RPMI7951 (cell line): Measurements from ENCODE around the gene RAB25. TPM values are rescaled to one million over a fixed set of nuclear protein-coding genes. Genes with fewer than 3 reads are reported as not detected.
A peak's percentile ranks its signal among the peaks of the same experiment; 100 is the strongest.
"Not testable (repeated sequence)": the region's sequence is repeated elsewhere in the genome, so short reads cannot be mapped to it uniquely, and the experiment has no call there.

ENCODE experiments used
- DNase-seq: peaks from one replicate; pipeline ENCODE4 v3.0.0-alpha.2; 2012; ENCODE audit warnings: low read depth
- total RNA-seq: library from RNA; depleted of rRNA; stranded (reverse); fragments of >200 nt; shearing (Covaris generic); gene quantifications from 2 replicates; pipeline ENCODE4 v1.2.3, GENCODE V29; 2014

Gene RAB25
- total RNA-seq, 1 experiment from 2014 or later = not detected

DNA sequence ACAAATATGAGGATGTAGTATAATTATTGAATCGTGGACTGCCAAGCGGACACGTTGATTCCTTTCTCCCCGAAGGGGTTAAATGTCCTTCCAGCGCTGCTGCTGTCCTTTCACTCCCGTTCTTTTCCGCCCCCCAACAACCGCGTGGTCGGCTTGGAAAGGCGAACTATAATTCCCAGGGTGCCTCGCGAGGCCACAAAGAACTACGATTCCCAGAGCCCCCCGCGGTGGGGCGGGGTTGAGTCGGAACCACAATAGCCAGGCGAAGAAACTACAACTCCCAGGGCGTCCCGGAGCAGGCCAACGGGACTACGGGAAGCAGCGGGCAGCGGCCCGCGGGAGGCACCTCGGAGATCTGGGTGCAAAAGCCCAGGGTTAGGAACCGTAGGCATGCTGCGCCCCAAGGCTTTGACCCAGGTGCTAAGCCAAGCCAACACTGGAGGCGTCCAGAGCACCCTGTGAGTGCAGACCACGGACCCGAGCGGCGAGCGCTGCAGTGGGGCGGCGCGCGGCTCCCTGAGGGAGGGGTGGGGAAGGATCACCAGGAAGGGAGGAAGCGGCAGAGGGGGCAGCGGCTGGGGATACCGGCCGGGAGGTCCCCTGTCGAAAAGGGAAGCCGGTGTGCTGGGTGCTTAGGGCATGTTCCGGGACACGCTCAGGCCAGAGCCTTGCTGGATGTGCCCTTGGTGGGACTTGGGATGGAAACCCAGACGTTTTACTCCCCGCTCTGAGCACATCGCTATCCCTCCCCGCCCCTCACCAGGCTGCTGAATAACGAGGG, 6.3 kb upstream of the RAB25 start, which contains the start of gene LAMTOR2:
Gene LAMTOR2 (plus strand): TSS at position 283 of the 781 bp plus-strand sequence. CDS start 108 bp downstream, at position 391.
- DNase-seq = peak; percentile 95

DNA sequence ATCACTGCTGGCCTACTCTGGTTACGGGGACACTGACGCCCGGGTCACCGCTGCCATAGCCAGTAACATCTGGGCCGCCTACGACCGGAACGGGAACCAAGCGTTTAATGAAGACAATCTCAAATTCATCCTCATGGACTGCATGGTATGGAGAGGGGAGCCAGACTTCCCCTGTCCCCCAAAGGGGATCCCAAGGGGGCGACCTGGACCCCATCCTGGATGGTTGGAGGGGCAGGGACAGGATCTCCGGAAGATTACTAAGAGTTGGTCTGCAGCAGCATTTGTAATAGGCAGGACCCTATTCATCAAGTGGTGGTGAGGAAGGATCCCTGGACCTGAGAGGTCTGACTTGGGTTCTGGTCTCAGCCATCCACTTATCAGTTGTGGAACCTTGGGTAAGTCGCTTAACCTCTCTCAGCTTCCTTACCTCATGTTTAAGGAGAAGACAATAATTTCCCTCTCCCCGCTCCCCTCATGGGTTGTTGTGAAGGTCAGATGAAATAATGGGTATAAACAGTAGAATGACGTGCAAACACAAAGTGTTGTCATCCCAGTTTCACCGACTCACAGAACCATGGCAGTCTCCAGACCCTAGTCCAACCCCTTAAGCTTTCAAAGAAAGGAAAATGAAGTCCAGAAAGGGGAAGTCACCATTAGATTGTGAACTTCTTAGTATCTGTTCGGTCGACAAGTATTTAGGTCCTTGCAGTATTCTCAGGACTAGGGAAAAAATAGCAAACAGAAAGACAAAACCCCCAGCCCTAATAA, 5.5 kb upstream of the RAB25 start:
- no peak for DNase-seq

DNA sequence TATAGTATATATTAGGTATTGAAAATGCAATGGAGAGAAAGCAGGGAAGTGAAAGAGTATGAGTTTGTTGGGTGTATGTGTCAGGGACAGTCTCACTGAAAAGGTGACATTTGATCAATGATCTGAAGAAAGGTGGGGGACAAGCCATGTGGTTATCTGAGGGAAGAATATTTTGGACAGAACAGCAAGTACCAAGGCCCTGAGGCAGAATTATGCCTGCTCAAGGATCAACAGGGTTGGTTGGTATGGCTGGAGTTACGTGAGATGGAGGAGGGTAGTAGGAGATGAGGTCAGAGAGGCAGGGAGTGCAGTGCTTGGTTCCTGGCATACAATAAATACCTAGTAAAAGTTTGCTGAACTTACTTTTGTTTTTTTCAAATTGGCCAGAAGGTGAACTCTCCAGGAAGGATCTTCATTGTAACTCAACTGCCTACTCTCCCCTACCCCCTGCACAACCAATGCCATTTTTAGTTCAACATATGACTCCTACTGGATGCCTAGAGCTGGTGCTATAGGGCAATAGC, 4.6 kb upstream of the RAB25 start:
- DNase-seq = no peak

DNA sequence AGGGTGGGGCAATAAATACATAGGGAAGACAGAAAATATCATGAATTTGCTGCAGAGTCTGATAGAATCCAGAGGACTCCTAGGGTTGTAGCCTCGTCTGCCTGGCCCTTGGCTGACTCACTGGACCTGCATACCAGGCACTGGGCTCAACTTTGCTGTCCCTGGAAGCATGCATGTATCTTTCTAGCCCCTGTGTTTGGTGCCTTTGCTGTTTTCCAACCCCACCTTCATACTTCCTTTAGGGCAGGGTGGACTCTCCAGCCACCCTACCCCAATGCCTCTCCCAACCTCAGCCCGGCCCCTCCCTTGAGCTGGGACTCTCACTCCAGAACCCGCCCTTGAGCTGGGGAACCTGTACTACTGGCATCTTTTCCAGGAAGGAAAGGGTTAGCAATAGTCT, 1.2 kb downstream of the RAB25 start:
- DNase-seq = no peak

DNA sequence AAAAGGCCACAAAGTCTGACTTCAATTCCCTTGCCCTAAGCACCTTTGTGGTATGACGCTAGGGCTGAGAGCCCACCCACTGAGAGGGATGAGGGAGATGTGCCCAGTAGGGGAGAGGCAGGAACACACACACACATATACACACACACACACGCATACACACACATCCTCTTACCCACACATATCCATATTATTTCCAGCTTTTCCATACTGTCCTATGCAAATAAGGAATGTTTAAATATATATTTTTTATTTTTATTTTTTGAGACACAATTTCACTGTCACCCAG, 3.0 kb downstream of the RAB25 start:
- no peak for DNase-seq

DNA sequence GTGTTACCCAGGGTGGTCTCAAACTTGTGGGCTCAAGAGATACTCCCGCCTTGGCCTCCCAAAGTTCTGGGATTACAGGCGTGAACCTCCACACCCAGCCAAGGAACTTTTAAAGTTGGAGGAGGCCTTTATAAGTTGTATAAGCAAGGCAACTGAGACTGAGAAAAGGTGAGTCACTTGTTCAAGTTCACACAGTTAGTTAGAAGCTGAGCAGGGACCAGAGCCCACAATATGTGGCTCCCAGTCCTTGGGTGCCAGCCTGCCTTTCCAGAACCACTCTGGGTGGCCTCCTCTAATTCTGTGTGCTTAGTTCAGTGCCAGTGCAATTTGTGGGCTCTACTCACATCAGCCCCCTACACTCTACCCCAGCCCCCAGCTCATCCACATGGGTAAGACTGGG, 3.7 kb downstream of the RAB25 start:
- DNase-seq = no peak

DNA sequence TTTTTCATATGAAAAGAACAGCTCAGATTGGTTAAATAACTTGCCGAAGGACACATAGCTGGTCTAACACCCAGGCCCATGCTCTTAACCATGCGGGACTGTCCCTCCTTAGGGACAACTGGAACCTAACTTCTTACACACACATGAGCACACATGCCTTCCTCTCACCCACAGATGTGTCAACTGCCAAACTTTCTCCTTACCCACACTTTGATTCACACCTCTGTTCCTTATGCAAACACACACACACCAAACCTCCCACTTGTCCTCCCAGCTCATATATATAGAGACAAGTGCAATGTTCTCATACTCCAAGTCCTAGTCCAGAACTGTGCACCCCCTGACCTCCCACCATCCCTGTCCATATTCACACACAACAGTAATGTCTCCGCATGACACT, 4.3 kb downstream of the RAB25 start:
- no peak for DNase-seq

DNA sequence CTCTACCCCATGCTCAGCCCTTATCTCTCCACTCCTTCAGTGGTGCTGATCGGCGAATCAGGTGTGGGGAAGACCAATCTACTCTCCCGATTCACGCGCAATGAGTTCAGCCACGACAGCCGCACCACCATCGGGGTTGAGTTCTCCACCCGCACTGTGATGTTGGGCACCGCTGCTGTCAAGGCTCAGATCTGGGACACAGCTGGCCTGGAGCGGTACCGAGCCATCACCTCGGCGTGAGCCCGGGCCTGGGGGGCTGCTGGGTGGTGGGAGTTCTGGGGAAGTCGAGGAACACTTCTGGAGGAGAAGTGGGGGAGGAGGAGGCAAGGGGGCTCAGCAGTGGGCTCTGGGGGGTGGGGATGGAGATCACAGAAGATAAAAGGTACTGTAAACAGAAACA, 4.9 kb downstream of the RAB25 start:
- no peak for DNase-seq

DNA sequence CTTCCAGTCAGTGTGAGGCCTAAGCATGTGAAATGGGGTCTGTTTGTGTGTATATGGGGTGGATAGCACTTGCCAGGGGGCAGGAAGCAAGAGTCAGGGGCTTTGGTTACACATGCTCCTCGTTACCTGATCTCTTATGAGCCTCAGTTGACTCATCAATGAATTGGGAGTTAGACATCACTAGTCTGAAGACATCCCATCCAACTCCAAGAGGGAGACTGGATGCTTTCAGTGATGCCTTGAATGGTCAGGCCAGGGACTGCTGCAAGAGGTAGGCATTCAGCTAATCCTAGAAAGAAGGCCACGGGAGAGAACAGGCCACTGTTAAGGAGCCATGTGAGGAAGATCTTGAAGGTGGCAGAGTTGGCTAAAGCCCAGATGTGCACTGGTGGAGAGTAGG, 6.3 kb downstream of the RAB25 start:
- no peak for DNase-seq

DNA sequence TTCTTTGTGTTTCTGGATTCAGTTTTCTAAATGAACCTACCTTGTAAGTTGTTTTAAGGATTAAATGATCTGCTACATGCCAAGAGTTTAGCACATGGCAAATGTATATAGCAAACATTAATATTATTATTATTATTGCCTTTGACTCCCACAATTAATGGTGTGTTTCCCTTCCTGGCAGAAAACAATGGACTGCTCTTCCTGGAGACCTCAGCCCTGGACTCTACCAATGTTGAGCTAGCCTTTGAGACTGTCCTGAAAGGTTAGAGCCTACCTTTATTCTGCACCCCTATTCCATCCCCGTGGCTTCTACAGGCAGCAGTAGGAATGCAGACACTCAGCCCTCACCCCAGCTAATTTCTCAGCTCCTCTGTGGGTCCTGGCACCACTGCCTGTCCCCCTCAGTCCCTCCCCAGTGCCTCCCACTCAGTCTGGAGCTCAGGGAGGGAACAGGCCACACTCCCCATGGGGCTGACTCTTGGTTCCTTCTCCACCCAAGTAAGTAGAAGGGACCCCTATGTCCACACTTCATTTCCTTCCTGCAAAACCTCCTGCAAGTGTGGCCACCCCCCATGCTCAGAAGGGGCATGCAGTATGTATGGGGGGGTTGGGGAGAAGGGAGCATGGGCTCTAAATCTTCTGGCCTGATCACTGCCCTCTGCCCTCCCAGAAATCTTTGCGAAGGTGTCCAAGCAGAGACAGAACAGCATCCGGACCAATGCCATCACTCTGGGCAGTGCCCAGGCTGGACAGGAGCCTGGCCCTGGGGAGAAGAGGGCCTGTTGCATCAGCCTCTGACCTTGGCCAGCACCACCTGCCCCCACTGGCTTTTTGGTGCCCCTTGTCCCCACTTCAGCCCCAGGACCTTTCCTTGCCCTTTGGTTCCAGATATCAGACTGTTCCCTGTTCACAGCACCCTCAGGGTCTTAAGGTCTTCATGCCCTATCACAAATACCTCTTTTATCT, 8.8 kb downstream of the RAB25 start:
- DNase-seq = no peak

DNA sequence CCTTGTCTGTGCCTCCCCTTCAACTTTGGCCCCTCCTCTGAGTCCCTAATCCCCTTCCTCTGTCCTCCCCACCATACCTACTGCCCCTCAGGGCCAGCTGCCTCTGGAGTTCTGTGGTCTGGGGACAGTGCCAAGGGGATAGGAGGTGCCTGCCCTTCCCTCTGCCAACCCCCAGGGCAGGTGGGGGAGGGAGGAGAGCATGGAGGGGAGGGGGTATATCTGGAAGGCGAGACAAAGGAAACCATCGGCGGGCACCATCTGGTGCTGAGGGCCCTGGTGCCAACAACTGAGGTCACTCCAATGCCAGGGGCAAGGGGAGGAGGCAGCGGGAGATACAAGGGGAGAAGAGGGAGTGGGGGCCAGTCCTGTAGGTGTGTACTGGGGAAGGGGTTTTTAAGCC, 9.6 kb downstream of the RAB25 start:
- no peak for DNase-seq

DNA sequence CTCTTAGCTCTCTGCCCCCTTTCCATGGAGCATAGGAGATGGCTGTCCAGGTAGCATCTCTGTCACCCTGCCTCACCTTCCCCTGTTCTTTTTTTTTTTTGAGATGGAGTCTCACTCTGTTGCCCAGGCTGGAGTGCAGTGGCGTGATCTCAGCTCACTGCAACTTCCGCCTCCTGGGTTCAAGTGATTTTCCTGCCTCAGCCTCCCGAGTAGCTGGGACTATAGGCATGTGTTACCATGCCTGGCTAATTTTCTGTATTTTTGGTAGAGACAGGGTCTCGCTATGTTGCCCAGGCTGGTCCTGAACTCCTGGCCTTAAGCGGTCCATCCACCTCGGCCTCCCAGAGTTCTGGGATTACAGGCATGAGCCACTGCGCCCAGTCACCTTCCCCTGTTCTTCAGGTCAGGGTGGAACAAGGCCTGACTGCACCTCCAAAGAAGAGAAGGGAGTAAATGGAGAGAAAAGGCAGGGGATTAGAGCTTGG, 10.4 kb downstream of the RAB25 start:
- DNase-seq = not testable (repeated sequence)

DNA sequence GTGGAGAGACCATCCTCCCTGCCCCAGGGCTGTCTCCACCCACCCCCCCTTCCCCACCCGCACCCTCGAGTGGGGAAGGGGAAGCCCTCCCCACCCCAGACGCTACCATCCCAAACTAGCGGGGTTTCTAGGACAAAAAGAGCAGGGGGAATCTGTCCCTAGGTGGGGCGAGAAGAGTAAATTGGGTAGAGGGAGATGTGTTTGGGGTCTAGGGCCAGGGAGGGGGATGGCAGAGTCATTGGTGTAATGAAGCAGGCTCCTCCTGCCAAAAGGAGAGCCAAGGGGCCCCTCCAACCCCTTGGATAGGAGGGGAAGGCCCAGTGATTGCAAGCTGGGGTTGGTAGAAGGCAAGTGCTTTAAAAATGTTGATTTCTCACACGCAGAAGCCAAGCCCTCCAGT, 11.3 kb downstream of the RAB25 start:
- DNase-seq = no peak

DNA sequence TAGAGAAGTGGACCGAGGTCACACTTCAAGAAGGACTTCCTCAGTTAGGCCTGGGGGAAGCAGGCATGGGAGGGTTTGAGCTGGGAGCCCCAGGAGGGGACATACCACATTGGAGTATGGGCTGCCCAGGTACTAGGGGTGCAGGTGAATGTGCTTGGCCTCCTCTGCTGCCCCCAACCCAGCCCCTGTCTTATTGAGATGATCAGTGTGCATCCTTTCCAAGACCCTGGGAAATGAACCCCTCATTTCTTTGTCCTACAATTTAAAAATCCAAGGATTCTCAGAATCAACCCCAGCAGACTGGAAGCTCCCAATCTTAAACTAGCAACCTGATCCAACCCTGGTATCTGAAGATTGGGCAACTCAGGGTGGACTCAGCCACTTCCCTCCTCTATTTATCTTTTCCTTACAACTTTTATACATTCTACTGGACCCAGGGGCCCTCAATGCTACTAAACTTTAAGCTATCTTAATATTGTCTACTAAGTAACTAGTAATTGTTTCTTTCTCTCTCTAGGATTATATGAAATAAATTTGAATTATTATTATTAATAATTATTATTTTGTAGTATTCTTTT, 12.2 kb downstream of the RAB25 start:
- DNase-seq = no peak

DNA sequence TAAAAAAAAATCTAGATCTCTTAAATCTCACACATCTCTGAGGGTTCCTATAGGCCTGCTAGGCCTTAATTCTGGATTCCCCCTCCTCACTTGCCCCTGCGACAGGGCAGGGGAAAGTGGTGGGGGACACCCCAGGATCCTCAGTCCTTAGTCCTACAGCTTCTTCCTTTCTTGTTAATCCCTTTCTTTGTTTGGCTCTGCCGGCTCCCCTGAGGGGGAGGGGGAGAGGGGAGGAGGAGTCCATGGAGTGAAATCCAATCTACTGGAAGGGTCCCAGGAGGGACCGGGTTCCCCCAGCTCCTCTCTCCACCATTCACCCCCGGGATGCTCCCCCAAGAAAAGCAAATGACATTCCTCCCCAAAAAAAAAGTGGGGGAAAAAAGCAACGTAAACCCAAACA, 12.8 kb downstream of the RAB25 start:
- DNase-seq = no peak

DNA sequence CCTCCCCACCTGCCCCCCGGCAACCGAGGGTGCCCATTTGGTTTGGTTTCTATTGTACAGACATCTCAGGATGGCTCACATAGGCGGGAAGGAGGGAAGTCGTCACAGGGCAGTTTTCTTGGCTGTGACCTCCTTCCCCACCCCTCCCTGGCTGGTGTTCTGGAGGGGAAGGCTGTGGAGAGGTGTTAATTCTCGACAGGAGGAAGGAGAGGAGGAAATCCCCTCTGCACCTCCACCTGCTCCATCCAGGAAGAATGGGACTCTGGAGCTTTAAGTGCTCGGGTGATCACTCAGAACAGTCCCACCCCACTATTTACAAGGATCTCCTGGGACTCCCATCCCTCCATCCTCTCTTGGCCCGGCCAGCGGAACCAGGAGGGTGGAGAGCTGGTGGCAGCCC, 13.7 kb downstream of the RAB25 start:
- DNase-seq = no peak

DNA sequence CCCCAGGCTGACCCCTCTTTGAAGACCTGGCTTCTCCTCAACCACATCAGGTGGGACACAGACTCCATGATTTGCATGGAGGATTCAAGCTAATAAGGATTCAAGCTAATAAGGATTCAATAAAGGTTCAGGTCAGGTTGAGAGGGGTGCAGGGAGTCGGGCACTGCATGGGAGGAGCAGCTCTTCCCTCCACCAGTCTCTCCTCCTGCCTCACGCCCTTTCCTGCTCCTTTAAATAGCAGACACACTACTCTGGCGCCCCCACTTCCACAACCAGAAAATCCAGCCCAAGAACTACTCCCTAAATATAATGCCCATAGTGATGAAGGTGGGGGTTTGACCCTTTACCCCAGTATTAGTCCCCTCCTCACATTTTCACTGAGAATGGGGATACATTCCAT, 14.2 kb downstream of the RAB25 start:
- no peak for DNase-seq

DNA sequence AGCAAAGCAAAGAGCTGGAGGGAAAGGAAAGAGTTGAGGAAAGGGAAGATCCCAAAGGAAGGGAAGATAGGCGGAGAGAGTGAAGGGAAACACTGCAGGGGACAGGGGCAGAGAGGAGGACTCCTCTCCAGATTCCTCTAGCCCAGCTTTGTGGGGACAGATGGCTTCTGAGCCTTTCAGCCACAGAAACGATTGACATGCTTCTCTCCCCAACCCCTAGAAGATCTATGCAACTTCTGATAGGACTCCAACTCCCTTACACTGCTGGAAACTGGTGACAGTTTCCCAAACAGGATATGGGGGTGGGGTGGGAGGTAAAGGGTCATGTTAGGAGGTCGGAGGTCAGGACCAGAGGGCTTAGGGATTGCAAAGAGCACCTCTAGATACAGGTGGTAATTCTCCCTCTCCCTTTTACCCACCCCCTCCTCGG, 14.8 kb downstream of the RAB25 start:
- no peak for DNase-seq

DNA sequence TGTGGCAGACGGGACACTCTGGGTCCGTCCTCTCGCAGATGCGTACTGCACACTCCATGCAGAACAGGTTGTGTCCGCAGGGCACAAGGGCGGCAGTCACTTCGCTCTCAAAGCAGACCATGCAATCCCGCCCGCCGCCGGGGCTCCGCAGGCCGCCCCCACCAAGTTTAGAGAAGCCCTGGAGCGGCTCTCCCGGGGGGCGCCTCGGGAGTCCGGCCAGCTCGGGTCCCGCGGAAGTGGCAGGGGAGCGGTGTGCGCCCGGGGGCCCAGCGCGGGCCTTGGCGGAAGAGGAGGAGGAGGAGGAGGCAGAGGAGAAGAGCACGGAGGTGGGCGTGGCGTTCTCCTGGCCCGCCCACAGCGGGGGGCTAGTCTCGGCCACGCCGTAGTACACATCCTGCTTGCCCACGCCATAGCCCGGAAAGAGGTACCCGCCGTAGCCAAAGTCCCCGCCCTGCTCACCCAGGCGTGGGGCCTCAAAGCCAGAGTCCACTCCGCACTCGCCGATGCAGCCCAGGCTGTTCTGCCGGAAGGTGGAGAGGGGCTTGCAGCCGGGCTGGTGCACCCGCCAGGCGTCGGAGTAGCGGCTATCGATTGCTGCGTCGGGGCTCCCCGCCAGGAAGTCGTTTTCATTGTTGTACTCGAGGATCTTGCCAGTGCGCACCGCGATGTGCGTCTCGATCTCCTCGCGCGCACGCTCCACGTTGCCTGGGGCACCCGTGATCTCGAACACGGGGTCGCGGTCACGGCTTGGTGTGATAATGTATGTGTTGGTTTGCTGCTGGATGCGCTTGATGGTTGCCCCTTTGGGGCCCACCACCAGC, 15.9 kb downstream of the RAB25 start:
- DNase-seq = no peak

DNA sequence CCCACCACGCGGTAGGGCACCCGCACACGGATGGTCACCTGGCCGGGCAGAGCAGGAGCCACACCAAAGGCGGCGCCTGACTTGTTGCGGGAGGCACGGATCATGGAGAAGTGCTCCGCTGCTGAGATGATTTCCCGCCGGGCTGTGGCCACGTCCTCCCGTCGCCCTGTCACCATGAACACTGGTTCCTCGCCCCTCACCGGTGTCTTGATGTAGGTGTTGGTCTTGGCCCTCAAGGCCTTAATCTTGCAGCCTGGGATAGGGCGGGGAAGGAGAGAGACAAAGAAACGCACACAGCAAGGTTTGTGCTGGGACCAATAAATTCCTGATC, 16.4 kb downstream of the RAB25 start:
- no peak for DNase-seq

DNA sequence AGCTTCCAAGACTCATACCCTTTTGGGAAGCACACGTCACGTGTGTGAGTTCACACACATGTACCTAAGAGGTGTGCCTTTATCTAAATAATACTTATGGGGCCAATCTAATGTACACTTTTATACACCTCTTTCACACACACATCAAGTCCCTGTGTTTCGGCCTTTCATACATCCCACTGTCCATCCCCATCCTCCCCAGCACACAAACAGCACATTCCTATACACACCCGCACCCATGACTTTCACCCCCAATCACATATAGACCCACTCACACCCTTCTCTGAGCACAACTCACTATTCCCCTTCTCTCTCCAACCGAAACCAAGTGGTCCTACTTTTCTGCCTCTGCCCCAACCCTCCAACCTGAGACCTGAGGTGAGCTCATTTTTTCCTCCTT, 17.8 kb downstream of the RAB25 start:
- no peak for DNase-seq
